ENCODE measurements around the gene TAOK1. TPM values are rescaled to one million over a fixed set of nuclear protein-coding genes. Genes with fewer than 3 reads are reported as not detected.
A peak's percentile ranks its signal among the peaks of the same experiment; 100 is the strongest.

TAOK1 gene
- total and polyA plus RNA-seq, 10 of the 15 experiments (the other 5 are each of a cell fraction or from before 2014, with no cell fraction given), result 2.0 to 27.1 (median 11.8) TPM

DNA sequence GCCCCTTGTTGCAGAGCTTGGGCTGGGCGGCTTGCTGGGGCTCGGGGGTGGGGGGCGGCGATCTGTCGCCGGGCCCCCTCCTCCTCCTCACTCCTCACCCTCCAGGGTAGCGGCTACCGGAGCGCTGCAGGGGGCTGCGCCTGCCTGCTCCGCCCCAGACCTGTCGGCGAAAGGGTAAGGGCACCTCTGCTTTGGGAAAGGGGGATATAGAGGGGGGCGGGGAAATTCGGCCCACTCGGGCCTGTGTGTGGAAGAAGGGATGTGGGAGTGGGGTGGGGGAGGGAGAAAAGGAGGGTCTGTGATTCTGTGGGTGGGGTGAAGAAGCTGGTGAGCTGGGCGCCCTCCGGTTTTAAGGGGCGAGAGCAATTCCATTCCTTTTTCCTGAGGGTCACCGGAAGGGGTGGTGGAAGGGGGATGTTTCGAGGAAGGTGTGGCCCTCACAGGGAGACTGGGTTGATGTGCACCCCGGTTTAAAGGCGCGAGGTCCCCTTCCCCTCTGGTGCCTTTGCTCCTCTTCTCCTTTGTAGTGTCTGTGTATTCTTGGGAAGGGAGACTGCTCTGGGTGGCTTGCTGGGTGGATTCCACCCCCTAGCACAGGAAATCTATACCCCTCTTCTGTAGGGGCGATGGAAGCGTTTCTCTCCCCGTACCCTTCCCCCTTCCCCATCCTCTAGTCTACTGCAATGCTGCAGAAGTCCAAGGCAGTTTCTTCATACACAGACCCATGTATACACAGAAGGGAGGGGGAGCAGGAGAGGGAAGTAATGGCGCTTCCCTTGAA is 878 bp downstream of the TAOK1 start:
- ATAC-seq (peak; percentile 58), DNase-seq (ENCODE audit: low read depth, low spot score) (no peak), FAIRE-seq (no peak)
- RAD21 ChIA-PET (ENCODE audit: unreplicated experiment), result interaction anchor here (0.6 to 1.6 kb wide), 2 partner anchors 21 to 628 kb away, joined by 3 to 4 read pairs; no protein-coding TSS in a partner anchor
- Histone ChIP-seq H3K9me3 (replicated peaks; ENCODE audit: control insufficient read depth, insufficient read depth, low read length) (no peaks in the 10 kb centered on the region), H4K20me1 (ENCODE audit: control insufficient read depth, insufficient read depth) (no peaks in the 10 kb centered on the region; the same call in 1 of the 2 replicates), H3K4me1 (ENCODE audit: control insufficient read depth, insufficient read depth, low read length) (no peaks in the 10 kb centered on the region), H2AFZ (ENCODE audit: control insufficient read depth, low read depth, low read length) (peak overlapping the region; percentile 3), H3K36me3 (ENCODE audit: control insufficient read depth in 2 of 2, insufficient read depth in 2 of 2, low read length in 1 of 2) (no peaks in the 10 kb centered on the region; a peak in 1 of 4 replicates), H3K79me2 (ENCODE audit: control insufficient read depth, insufficient read depth, low read length) (peaks cover 56% of the 10 kb centered on the region), H3K4me3 (peak overlapping the region; percentile 96), H3K4me2 (ENCODE audit: control insufficient read depth, insufficient read depth) (peak overlapping the region; percentile 77), H3K27ac (ENCODE audit: control insufficient read depth, insufficient read depth) (peak overlapping the region; percentile 93), H3K9ac (ENCODE audit: control insufficient read depth, insufficient read depth, low read length) (peak overlapping the region; percentile 96), H3K27me3 (replicated peaks in 1 of 2; ENCODE audit: control insufficient read depth in 2 of 2, insufficient read depth in 2 of 2, low read length in 1 of 2) (no peaks in the 10 kb centered on the region)
- under 1% methylated on average over 17 of the region's 28 CpGs for WGBS (ENCODE audit: insufficient coverage, insufficient replicate concordance, low lambda C conversion rate, missing lambda C conversion rate)
- in situ Hi-C loops (cut with MboI) (no loop called here), intact Hi-C loops (cut with micrococcal nuclease; ENCODE audit: unreplicated experiment) (loop anchor here (10.0 kb wide), 1 partner anchor 124 kb away; no protein-coding TSS in a partner anchor)
- CTCF ChIA-PET, result interaction anchor here (0.9 to 1.4 kb wide), 2 partner anchors 21 to 201 kb away, joined by 3 to 4 read pairs; no protein-coding TSS in a partner anchor
- BruUV-seq (replicated peaks), result no TSS peak
- POLR2A ChIA-PET, result interaction anchor here (0.6 to 1.2 kb wide), 2 partner anchors 88 to 97 kb away, joined by 3 to 5 read pairs; partner anchors contain the start of gene NUFIP2
- TF ChIP-seq IKZF2 (IDR thresholded peaks at IDR 0.05) (0 out of 4 replicates have a peak, but pooled peaks of 1 of the 2 experiments have one; percentile 11), SIN3A (IDR thresholded peaks at IDR 0.05; ENCODE audit: low read depth, low read length) (0 out of 2 replicates have a peak, but pooled peaks have one; percentile 27), CBFB (IDR thresholded peaks at IDR 0.05; ENCODE audit: low read depth) (no peak), IKZF1 (conservative IDR thresholded peaks at IDR 0.05) (0 out of 2 replicates have a peak, but pooled peaks have one; percentile 23)
- SMC1A ChIA-PET (ENCODE audit: uncharacterized antibody, unreplicated experiment), result no interaction called here

GRCh38 chr17:29393436-29393835 is 3.3 kb downstream of the TAOK1 start:
- H2AFZ ChIP-seq (ENCODE audit: control insufficient read depth, low read depth, low read length), result no peak overlapping the region
- no peaks in the 10 kb centered on the region for H3K27me3 ChIP-seq (replicated peaks in 1 of 2; ENCODE audit: control insufficient read depth in 2 of 2, insufficient read depth in 2 of 2, low read length in 1 of 2)
- peak overlapping the region; percentile 51 for H3K4me2 ChIP-seq (ENCODE audit: control insufficient read depth, insufficient read depth)
- peaks cover 67% of the 10 kb centered on the region for H3K79me2 ChIP-seq (ENCODE audit: control insufficient read depth, insufficient read depth, low read length)
- no peak overlapping the region for H3K27ac ChIP-seq (ENCODE audit: control insufficient read depth, insufficient read depth)
- DNase-seq (ENCODE audit: low read depth, low spot score) (no peak), FAIRE-seq (peak; percentile 72), ATAC-seq (no peak)
- ChIA-PET SMC1A (ENCODE audit: uncharacterized antibody, unreplicated experiment) (interaction anchor here (0.6 to 0.8 kb wide), 2 partner anchors 10 to 14 kb away, joined by 3 read pairs; no protein-coding TSS in a partner anchor), CTCF (interaction anchor here (0.9 to 2.5 kb wide), 5 partner anchors 23 to 269 kb away, joined by 3 to 14 read pairs (median 3); no protein-coding TSS in a partner anchor), RAD21 (ENCODE audit: unreplicated experiment) (interaction anchor here (1.1 kb wide), 1 partner anchor 217 kb away, joined by 3 read pairs; no protein-coding TSS in a partner anchor), POLR2A (interaction anchor here (0.6 to 1.3 kb wide), 3 partner anchors 19 to 101 kb away, joined by 3 to 4 read pairs (median 4); no protein-coding TSS in a partner anchor)
- H3K36me3 ChIP-seq (ENCODE audit: control insufficient read depth in 2 of 2, insufficient read depth in 2 of 2, low read length in 1 of 2), result peaks cover 0 to 2% of the 10 kb centered on the region in 2 experiments; a peak in 1 of 4 replicates
- intact Hi-C loops (cut with micrococcal nuclease; ENCODE audit: unreplicated experiment), result loop anchor here (10.0 kb wide), 1 partner anchor 121 kb away; no protein-coding TSS in a partner anchor
- no peaks in the 10 kb centered on the region; the same call in 1 of the 2 replicates for H4K20me1 ChIP-seq (ENCODE audit: control insufficient read depth, insufficient read depth)
- no peaks in the 10 kb centered on the region for H3K9me3 ChIP-seq (replicated peaks; ENCODE audit: control insufficient read depth, insufficient read depth, low read length)
- TF ChIP-seq EGR1 (IDR thresholded peaks at IDR 0.05; ENCODE audit: borderline replicate concordance in 1 of 2, low read depth in 2 of 2, low read length in 2 of 2) (no peak), REST (IDR thresholded peaks at IDR 0.05; ENCODE audit: low read depth, low read length) (no peak), SPI1 (IDR thresholded peaks at IDR 0.05; ENCODE audit: borderline replicate concordance, insufficient read depth, low read depth, low read length) (peak; percentile 36; the same call in 1 of the 2 replicates)
- H3K4me1 ChIP-seq (ENCODE audit: control insufficient read depth, insufficient read depth, low read length), result no peaks in the 10 kb centered on the region
- no TSS peak for BruUV-seq (replicated peaks)
- in situ Hi-C loops (cut with MboI), result no loop called here
- H3K9ac ChIP-seq (ENCODE audit: control insufficient read depth, insufficient read depth, low read length), result no peak overlapping the region
- H3K4me3 ChIP-seq, result no peak overlapping the region

All from GM12878 (cell line).